ENCODE data around the gene PIF1.
"Not testable (repeated sequence)": the region's sequence is repeated elsewhere in the genome, so short reads cannot be mapped to it uniquely, and the experiment has no call there.

PIF1 gene

DNA sequence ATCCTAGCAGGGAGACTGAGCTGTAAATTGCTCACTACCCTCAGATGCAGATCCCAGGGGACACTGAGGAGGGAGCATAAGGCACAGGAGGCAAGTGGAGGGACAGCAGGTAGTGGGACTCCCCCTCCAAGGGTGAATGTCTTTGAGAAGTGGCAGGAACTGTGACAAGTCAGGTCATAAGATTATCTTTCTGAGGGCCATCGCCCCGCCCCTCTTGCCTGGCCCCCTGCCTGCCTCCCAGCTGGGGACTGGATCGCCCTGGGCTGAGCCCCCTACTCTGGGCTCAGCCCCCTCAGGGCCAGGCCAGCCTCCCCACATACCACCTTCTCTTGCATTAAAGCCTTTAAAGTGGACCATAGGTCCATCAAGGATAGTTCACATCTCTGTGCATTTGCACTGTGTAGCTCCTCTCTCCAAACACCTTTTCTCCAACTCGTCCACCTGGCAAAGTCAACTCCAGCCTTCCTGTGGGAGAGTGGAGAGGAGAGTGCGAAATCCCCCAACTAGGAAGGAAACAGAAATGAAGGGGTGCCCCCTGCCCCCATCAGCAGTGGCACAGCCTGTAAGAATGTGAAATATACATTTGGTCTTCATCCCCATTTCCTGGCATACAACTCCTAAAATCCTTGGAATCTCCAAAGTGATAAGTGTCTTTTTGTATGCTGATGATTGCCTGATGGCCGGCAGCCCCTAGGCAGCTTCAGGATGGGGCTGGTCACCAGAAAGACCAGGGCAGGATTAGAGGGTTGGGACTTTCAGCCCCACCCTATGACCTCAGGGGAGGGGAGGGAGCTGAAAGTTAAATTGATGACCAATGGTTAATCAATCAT is 14.7 kb downstream of the PIF1 start:
- in situ Hi-C loops (cut with MboI; ENCODE audit: low sequenced_read_pairs) = no loop called here

DNA sequence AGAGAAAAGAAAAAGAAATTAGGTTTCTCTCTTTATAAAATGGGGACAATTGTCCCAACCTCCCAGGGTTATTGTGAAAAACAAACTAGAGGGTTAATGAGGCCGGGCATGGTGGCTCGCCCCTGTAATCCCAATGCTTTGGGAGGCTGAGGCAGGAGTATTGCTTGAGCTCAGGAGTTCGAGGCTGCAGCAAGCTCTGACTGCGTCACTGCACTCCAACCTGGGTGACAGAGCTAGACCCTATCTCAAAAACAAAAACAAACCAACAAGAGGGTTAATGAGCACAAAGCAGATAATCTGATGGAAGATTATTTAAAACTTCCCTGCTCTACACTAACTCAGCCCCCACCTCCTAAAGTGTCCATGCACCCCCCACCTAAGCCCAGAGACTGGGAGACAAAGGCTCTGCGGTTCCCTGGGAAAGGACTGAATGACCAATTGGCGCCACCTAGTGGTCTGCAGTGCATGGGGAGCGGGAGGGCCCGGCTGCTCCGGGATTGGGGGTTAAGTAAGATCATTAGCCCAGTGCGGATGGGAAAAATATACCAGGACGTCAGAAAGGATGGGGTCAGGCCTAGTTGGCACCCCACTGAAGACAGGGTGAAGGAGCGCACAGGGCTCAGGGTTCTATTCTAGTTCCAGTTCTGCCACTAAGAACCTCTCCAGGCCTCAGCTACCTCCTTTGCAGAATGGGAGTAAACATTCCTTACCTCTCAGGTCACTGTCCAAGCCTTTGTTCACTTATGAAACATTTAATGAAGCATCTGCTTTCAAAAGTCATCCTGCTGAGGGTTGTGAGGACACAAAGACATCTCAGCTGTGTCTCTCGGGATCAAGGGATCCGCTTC is 15.6 kb downstream of the PIF1 start:
- in situ Hi-C loops (cut with MboI; ENCODE audit: low sequenced_read_pairs) = no loop called here

DNA sequence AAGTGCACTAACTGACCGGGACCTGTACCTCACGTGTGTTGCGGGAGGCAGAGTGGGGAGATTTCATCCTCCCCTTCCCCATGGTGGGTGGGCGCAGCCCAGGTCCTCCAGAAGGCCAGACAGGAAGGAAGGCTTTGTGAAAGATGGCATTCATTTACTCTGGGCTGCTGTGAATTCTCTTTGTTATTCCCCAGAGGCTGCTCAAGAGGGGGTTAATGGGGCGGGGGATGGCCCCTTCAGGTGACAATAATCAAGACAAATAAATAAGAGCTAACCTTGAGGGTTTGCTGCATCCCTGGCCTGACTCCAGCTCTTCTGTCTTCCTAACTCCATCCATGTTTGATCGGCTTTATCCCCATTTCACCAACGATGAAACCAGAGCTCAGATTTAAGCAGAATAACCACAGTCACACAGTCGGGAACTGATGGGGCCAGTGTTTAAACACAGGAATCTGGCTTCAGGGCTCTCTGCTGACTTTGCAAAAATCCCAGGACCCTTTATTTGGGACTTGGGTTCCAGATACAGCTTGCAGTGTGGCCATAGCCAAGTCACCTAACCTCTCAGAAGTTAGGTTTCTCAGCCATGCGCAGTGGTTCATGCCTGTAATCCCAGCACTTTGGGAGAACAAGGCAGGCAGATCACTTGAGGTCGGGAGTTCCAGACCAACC is 16.5 kb downstream of the PIF1 start:
- in situ Hi-C loops (cut with MboI; ENCODE audit: low sequenced_read_pairs) = no loop called here

DNA sequence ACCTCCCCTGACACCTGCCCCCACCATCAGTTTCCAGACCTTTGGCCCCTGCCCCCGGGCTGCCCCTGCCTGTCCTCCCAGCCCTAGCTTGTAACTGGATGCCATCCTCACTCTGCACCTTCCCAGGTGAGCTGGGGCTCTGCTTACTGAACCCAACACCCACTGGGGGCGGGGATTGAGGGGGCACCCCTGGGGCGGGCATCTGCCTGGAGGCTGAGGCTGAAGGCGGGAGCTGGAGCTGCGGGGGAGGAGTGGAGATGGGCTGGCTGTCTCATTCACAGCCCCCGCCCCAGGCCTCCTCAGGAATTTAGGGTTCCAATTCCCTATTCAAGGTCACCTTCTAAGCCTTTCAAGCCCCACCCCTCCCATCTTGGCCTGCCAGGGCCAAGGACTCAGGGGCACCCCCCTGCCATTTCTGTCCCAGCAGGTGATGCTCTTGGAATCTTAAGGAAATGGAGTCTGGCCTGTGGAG is 17.7 kb downstream of the PIF1 start:
- in situ Hi-C loops (cut with MboI; ENCODE audit: low sequenced_read_pairs) = no loop called here

DNA sequence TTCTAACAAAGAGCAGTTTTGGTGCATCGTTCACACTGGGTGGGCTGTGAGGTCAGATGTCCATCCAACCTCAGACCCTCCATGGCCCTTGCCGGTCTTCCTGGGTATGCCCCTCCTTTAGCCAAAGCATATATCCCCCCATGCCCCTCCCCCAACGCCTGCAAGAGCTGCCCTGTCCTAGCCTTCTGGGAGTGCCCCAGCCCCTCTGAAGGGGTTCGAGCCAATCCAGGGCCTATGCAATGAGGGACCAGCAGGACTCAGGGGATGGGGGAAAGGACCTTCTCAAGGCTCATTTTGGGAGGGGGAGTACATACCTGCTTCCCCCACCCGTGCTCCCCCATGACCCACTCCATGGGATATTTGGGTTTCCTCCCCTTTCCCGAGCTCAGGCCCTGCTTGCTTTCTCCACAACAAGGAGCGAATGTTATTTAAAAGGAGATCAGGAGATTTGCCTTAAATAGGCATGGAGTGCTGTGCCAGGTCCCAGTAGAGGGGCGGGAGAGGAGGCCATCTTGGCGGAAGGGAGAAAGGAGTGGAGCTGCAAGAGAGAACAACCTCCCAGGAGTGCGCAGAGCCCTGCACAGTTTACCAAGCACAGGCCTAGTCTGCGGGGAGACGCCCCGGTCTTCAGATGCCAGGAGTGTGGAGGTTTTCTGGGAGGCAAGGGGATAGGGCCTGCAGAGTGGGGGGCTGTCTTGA is 18.2 kb downstream of the PIF1 start:
- in situ Hi-C loops (cut with MboI; ENCODE audit: low sequenced_read_pairs) = no loop called here

DNA sequence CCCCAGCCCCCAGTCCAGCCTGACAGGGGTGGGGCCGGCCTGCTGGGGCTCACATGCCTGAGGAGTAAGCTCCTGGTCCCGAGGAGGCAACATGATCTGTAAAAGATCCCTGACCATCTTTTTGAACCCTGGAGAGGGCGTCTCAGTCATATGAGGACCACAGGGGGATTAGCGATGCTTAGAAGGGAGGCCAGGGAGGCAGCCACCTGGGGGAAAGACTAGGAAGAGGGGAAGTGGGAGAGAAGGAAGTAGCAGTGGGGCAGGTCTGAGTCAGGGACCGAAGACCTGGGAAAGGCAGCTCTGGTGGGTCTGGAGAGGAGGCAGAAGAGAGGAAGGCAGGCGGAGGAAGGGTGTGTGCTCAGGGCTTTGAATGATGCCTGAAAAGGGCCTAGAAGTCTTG is 18.9 kb downstream of the PIF1 start:
- in situ Hi-C loops (cut with MboI; ENCODE audit: low sequenced_read_pairs) = no loop called here

DNA sequence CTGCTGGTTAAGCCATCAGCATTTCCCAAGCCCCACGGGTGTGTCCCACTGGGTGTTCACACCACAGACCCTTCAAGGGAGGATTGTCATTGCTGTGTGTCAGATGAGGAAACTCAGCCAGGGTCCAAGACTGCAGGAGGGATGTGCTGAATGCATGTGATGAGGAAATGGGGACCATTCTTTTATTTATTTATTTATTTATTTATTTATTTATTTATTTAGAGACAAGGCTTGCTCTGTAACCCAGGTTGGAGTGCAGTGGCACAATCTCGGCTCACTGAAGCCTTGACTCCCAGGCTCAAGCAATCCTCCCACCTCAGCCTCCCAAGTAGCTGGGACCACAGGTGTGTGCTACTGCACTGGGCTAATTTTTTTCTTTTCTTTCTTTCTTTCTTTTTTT is 20.8 kb downstream of the PIF1 start:
- in situ Hi-C loops (cut with MboI; ENCODE audit: low sequenced_read_pairs) = no loop called here

DNA sequence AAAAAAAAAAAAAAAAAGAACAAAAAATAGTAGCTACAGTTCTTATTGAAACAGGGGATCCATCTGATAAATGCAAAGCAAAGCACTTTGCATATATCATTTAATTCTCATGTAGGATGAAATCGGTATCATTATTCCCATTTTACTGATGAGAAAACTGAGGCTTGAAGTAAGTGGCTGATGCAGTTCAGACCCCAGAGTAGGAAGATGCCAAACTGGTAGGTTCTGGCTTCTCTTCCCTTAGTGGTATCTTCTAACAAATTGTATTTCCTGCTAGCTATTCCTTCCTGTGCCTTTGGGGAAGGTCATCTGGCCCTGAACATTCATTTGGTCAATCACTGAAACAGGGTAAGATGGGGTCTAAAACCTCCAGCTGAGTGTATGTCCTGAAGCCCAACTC is 21.9 kb downstream of the PIF1 start:
- in situ Hi-C loops (cut with MboI; ENCODE audit: low sequenced_read_pairs) = no loop called here

DNA sequence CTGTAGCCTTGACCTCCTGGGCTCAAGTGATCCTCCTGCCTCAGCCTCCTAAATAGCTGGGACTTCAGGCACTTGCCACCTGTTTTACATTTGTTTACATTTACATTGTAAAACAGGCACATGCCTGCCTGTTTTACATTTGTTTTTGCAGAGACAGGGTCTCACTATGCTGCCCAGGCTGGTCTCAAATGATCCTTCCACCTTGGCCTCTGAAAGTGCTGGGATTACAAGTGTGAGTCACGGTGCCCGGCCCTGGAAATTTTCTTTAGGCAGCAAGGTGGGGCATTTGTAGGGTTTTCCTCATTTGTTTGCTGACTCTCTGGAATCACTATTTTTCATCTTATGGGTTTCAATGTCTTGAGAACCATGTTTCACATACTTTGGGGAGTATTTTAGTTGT is 25.0 kb downstream of the PIF1 start:
- in situ Hi-C loops (cut with MboI; ENCODE audit: low sequenced_read_pairs) = no loop called here

DNA sequence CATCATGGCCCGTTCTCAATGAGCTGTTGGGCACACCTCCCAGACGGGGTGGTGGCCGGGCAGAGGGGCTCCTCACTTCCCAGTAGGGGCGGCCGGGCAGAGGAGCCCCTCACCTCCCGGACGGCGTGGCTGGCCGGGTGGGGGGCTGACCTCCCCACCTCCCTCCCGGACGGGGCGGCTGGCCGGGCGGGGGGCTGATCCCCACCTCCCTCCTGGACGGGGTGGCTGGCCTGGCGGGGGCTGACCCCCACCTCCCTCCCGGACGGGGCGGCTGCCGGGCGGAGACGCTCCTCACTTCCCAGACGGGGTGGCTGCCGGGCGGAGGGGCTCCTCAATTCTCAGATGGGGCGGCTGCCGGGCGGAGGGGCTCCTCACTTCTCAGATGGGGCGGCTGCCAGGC is 26.5 kb downstream of the PIF1 start:
- in situ Hi-C loops (cut with MboI; ENCODE audit: low sequenced_read_pairs) = not testable (repeated sequence)

DNA sequence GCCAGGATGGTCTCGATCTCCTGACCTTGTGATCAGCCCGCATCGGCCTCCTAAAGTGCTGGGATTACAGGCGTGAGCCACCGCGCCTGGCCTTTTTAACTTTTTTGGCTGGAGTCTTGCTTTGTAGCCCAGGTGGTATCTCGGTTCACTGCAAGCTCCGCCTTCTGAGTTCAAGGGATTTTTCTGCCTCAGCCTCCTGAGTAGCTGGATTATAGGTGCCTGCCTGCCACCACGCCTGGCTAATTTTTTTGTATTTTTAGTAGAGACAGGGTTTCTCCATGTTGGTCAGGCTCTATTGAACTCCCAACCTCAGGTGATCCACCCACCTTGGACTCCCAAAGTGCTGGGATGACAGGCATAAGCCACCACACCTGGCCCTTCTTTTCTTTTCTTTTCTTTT is 29.5 kb downstream of the PIF1 start:
- in situ Hi-C loops (cut with MboI; ENCODE audit: low sequenced_read_pairs) = not testable (repeated sequence)

DNA sequence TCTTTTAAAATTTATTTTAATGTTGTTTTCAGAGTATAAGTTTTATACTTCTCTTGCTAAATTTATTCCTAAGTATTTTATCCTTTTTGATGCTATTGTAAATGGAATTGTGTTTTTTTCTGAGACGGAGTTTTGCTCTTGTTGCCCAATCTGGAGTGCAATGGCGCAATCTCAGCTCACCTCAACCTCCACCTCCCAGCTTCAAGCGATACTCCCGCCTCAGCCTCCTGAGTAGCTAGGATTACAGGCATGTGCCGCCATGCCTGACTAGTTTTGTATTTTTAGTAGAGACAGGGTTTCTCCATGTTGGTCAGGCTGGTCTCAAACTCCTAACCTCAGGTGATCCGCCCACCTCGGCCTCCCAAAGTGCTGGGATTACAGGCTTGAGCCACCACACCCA is 30.1 kb downstream of the PIF1 start:
- in situ Hi-C loops (cut with MboI; ENCODE audit: low sequenced_read_pairs) = not testable (repeated sequence)

DNA sequence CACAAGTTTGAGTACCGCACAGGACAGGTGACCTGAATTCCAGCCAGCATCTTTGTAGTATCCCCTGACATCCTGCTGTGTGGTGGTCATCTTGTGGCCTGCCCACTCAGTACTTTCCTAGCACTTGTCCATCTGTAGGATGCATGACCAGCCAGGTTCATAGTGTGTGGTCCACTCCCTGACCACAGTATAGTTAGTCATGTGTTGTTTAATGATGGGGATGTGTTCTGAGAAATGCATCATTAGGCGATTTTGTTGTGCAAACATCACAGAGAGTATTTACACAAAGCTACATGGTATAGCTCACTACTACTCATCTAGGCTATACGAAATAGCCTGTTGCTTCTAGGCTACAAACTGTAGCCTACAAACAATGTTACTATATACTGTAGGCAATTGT is 33.2 kb downstream of the PIF1 start:
- in situ Hi-C loops (cut with MboI; ENCODE audit: low sequenced_read_pairs) = no loop called here

DNA sequence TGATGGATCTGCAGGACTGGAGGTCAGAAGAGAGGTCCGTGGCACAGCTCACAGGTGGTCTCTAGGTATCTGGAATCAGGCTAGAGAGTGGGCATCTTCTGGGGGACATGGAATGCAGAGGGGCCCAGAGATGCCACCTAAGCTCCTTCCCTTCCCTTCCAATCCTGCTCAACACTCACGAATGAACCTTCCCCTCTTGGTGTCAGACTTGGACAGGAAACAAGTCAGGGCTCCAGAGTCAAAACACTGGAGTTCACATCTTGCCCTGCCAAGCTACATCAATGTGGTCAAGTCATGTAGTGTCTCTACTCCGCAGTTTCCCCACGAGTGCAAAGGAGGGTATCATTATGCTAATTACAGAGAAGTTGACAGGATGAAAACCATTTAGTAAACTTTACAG is 34.0 kb downstream of the PIF1 start:
- in situ Hi-C loops (cut with MboI; ENCODE audit: low sequenced_read_pairs) = no loop called here

DNA sequence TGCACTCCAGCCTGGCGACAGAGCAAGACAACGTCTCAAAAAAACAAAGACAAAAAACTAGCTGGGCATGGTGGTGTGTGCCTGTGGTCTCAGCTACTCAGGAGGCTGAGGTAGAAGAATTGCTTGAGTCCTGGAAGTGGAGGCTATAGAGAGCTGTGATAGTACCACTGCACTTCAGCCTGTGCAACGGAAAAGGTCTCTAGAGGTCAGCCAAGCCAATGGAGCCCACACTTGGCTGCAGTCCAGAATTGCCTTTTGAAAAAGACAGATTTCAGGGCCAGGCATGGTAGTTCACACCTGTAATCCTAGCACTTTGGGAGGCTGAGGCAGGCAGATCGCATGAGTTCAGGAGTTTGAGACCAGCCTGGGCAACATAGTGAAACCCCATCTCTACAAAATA is 41.7 kb downstream of the PIF1 start:
- in situ Hi-C loops (cut with MboI; ENCODE audit: low sequenced_read_pairs) = no loop called here

DNA sequence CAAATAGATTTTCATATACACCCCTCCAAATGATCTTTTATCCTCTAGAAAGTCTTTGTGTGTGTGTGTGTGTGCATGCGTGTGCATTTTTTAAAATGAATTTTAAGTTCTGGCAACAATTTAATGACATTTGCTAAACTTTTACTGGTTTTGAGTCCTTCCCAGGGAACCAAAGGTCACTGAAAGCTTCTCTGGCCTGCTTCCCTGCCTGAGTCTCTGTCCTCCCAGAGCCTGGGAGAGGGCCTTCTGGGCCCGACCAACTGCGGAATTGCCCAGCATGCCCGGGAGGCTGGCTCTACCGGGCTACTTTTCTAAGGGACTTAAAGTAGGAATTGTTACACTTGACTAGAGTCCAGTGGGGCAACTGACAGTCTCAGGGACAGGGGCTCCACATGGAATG is 42.7 kb downstream of the PIF1 start:
- in situ Hi-C loops (cut with MboI; ENCODE audit: low sequenced_read_pairs) = no loop called here

DNA sequence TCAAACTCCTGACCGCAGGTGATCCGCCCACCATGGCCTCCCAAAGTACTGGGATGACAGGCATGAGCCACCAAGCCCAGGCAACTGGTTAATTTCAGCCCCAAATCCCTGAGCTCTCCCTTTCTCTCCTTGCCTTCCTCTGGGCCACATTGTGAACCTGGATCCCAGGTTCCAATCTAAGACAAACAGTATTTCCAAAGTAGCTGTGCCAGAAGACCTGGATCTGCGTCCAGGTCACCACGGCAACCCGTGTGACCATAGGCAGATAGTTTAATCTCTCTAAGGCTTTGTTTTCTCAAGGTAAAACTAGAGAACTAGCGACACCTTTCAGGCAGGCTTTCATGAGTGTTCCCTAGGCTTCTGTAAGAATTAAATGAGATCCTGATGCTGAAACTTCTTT is 44.1 kb downstream of the PIF1 start:
- in situ Hi-C loops (cut with MboI; ENCODE audit: low sequenced_read_pairs) = no loop called here

DNA sequence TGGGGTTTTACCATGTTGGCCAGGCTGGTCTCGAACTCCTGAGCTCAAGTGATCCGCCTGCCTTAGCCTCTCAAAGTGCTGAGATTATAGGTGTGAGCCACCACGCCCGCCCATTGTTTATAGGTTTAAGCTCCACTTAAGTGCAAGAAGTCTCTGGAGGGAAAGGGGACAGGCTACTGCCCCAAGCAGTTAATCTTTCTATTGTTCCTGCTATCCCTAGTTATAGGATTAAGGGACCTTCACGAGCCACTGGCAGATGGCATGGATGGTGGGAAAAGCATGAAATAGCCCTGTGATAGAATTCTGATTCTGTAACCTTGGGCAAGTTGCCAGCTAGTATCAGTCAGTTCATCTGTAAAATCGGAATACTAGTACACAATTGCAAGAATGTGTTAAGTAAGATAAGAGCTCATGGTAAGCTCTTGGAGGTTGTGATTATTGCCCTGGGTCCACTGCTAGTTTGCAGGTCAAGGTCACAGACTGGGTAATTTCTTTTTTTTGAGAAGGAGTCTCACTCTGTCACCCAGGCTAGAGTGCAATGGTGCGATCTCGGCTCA is 44.8 kb downstream of the PIF1 start:
- in situ Hi-C loops (cut with MboI; ENCODE audit: low sequenced_read_pairs) = no loop called here

DNA sequence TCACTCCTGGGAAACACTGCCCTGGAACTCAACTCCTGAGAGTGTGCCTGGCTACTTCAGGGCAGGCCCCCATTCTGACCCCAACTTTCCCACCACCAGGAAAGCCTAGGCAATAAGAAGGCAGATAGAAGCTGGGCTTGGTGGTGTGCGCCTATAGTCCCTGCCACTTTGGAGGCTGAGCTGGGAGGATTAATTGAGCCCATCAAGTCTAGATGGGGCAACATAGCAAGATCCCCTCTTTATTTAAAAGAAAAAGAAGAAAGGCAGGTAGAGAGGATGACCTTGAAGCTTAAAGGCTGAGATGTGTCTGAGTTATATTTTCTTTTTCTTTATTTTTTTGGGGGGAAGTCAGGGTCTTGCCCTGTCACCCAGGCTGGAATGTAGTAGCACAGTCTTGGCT is 45.8 kb downstream of the PIF1 start:
- in situ Hi-C loops (cut with MboI; ENCODE audit: low sequenced_read_pairs) = no loop called here

DNA sequence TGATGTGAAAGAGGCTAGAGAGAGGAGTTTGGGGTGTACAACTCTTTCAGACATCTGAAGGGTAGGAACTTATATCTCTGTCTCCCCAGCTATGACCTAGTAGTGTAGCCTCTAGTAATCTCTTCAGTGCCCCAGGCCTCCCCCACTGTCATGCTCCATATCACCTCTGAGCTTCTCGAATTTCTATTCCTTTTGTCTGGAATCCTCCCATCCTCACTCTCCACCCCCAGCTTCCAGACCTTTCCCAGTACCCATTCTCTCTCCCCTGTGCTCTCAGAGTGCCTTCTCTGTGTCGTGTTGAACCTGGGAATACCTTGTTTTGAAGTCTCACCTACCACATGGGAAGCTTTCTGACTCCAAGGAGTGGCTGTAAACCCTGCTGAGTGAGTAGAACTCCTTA is 46.4 kb downstream of the PIF1 start:
- in situ Hi-C loops (cut with MboI; ENCODE audit: low sequenced_read_pairs) = no loop called here

DNA sequence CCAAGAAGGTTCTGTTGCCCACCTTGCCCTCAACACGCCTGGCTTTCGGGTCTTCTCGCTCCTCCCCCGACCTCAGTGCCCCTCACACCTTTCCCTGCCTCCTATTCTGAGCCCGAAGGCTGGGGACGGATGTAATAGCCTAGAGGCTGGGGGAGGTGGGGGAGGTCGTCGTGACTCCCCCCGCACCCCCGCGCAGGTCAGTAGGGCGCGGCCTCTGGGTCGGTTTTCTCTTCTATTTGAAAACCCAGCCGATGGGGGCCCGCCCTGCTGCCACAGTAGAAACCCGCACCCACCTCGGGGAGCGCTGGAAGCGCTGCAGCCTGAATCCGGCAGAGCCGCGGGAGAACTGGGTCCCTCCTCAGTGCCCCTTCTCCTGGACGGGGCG is 49.1 kb downstream of the PIF1 start:
- in situ Hi-C loops (cut with MboI; ENCODE audit: low sequenced_read_pairs) = no loop called here

Measured in HL-60/S4 treated with retinoic acid at 250 ng/mL for 4 days and 3 days (cell line).